ENCODE measurements around the gene SETBP1. TPM values are rescaled to one million over a fixed set of nuclear protein-coding genes. Genes with fewer than 3 reads are reported as not detected.

Gene SETBP1
- total RNA-seq, 4 donors from 2014 or later, result 14.5 to 34.2 (median 19.3) TPM

GRCh38 chr18:45007531-45007930 is 326.8 kb downstream of the SETBP1 start:
- DNase-seq (ENCODE audit: low spot score), result no peak
- no peak for TF ChIP-seq CTCF (IDR thresholded peaks at IDR 0.05)
- ATAC-seq (ENCODE audit: low FRiP score), result no peak

GRCh38 chr18:45008694-45009413 is 328.2 kb downstream of the SETBP1 start:
- TF ChIP-seq CTCF (IDR thresholded peaks at IDR 0.05), result no peak
- no peak for ATAC-seq (ENCODE audit: low FRiP score)
- DNase-seq (ENCODE audit: low spot score), result no peak

DNA sequence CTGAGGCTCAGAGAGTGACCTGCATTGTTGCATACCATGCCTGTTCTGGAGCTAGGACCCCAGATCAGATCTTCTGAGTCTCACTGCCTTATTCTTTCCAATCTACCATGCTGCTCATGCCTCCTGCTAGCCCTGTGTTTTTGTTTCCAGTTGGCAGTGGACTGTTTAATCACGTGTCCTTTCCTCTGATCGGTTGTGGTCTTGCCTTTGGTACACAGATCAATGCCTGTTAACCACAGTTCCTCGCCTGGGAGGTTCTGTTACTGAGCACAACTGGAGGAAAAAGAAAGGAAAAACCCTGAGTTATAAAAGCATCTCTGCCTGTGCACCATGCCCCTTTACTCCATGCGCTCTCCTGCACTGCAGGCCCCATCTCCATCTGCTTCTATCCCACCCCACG is 329.1 kb downstream of the SETBP1 start:
- no peak for DNase-seq (ENCODE audit: low spot score)
- ATAC-seq (ENCODE audit: low FRiP score), result no peak
- no peak for TF ChIP-seq CTCF (IDR thresholded peaks at IDR 0.05)

DNA sequence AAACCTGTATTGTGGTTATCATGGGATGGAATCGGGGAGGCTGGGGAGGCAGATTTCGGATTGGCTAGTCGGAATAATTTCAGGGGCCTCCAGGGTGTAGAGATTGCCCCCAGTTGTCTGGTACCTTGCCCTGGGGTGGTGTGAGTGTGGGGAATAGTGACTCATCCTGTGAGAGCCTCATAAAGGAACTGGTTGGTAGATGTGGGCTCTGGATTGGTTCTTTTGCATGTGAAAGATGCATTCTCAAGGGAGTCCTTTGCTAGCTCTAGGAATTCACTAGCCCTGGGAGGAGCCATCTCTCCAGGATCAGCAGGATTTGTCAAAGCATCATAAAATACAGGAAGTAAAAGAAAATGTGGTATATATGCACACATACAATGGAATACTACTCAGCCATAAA is 331.6 kb downstream of the SETBP1 start:
- no peak for ATAC-seq (ENCODE audit: low FRiP score)
- no peak for DNase-seq (ENCODE audit: low spot score)
- no peak for TF ChIP-seq CTCF (IDR thresholded peaks at IDR 0.05)

DNA sequence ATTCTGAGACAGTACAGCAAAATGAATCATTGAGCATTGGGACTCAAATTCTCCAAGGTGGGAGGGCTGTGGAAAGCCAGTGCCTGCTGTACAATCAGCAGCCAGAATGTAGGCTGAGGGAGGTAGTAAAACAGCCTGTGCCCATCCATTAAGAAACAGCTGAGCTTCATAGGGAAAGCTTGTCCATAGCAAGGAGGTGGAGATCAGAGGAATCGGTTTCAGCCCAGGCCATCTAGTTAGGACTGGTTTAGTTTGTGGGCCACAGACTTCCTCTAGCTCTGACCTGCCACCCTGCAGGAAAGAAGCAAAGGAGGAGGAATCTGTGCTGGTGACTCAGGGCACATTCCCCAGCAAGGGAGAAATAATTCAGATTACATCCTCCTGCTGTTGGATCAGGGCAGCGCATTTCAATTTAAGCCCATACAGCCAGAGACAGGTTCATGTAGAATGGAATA is 333.4 kb downstream of the SETBP1 start:
- ATAC-seq (ENCODE audit: low FRiP score) (no peak), DNase-seq (ENCODE audit: low spot score) (no peak)
- TF ChIP-seq CTCF (IDR thresholded peaks at IDR 0.05), result no peak

- ATAC-seq (ENCODE audit: low FRiP score), result no peak
- TF ChIP-seq CTCF (IDR thresholded peaks at IDR 0.05), result no peak
- DNase-seq (ENCODE audit: low spot score), result no peak
These were observed 335.1 kb downstream of the SETBP1 start for GRCh38 chr18:45015788-45016128.

GRCh38 chr18:45019469-45019868 is 338.8 kb downstream of the SETBP1 start:
- TF ChIP-seq CTCF (IDR thresholded peaks at IDR 0.05), result no peak
- no peak for ATAC-seq (ENCODE audit: low FRiP score)
- DNase-seq (ENCODE audit: low spot score), result no peak

Measured in omental fat pad (tissue), 4 donors.